IPS DF 6.9 (cell line): ENCODE data around the gene DOCK9.

Source experiments
- DNase-seq: peaks from one replicate; pipeline ENCODE4 v3.0.0-alpha.2; 2013; ENCODE audit warnings: low read depth, low spot score
- H3K27ac ChIP-seq: one replicate; pipeline ENCODE4 v1.5.1; 2013; ENCODE audit warnings: low read length, control low read depth
- H3K27me3 ChIP-seq: 2 replicates; pipeline ENCODE4 v1.6.1; 2013; ENCODE audit warnings: mild to moderate bottlenecking, low read length; ENCODE audit not compliant: control insufficient read depth, insufficient read depth
- H3K36me3 ChIP-seq: 2 replicates; pipeline ENCODE4 v1.6.1; 2013; ENCODE audit warnings: low read length; ENCODE audit not compliant: control insufficient read depth, insufficient read depth
- H3K4me1 ChIP-seq: 2 replicates; pipeline ENCODE4 v1.6.1; 2013; ENCODE audit warnings: low read length; ENCODE audit not compliant: control insufficient read depth, insufficient read depth
- H3K4me3 ChIP-seq: 2 replicates; pipeline ENCODE4 v1.5.1; 2013; ENCODE audit warnings: mild to moderate bottlenecking, low read length
- H3K9me3 ChIP-seq: 2 replicates; pipeline ENCODE4 v1.6.1; 2013; ENCODE audit warnings: low read length, inconsistent platforms; ENCODE audit not compliant: control insufficient read depth, insufficient read depth
- WGBS: extraction: QIAGEN DNeasy Blood & Tissue Kit; methylation state at CpG from one replicate; pipeline ENCODE4 v1.1.7; 2013; ENCODE audit warnings: mixed read lengths, missing lambda C conversion rate; ENCODE audit not compliant: insufficient read length, insufficient coverage; 5-methylcytosine and 5-hydroxymethylcytosine counted together

Gene DOCK9

DNA sequence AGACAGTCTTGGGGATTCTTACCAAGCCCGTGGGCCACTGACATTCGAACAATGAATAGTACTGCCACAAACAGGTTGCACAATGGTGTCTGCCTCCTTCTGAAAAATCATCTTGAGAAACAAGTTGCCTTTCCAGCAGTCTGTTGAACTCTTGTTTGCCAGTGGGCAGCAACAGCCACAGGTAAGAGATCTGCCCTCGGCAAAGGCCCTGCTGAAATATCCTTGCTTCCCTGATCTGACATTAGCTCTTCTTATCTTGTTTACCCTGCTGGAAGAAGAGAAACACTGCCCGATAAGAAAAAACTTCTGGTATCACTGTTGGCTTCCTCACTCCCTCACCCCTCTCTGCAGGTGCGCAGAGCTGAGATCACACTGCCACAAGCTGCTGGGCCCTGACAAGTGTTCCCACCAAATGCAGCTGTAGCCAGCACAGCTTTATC is 2.0 kb downstream of the DOCK9 start:
- H3K27me3 ChIP-seq: no peaks in the 10 kb centered on the region
- H3K9me3 ChIP-seq: no peaks in the 10 kb centered on the region
- no peaks in the 10 kb centered on the region for H3K36me3 ChIP-seq
- WGBS: no CpG with 5 or more reads among the region's 5 CpGs
- H3K4me3 ChIP-seq: no peak overlapping the region
- no peaks in the 10 kb centered on the region; the same call in 1 of the 2 replicates for H3K4me1 ChIP-seq
- no peak overlapping the region for H3K27ac ChIP-seq
- no peak for DNase-seq

GRCh38 chr13:98974053-98974452 is 3.8 kb downstream of the DOCK9 start:
- 100% methylated on average over 2 of the region's 2 CpGs for WGBS
- no peak overlapping the region for H3K27ac ChIP-seq
- no peaks in the 10 kb centered on the region; the same call in 1 of the 2 replicates for H3K4me1 ChIP-seq
- H3K27me3 ChIP-seq: no peaks in the 10 kb centered on the region
- no peak for DNase-seq
- no peaks in the 10 kb centered on the region for H3K9me3 ChIP-seq
- no peaks in the 10 kb centered on the region for H3K36me3 ChIP-seq
- H3K4me3 ChIP-seq: no peak overlapping the region

DNA sequence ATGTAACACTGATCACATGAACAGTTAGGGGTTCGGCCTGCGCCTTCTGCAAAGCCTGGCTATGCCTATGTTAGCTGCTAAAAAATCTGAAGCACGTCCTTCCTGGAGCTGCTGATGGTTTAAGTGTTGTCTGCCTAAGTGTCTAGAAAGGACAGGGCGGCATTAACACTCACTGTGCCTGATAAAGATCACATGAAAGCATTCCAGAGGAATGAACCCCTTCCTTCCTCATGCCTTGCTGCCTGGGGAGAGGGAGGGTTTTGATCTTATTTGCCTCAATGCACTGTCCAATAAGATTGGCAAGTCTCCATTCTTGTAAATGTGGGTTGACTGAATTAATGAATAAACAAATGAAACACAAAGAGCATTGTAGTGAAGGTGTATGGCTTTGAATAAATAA is 5.2 kb downstream of the DOCK9 start:
- Histone ChIP-seq H3K4me1 (no peaks in the 10 kb centered on the region; the same call in 1 of the 2 replicates), H3K27me3 (no peaks in the 10 kb centered on the region), H3K4me3 (no peak overlapping the region), H3K27ac (no peak overlapping the region), H3K36me3 (no peaks in the 10 kb centered on the region), H3K9me3 (no peaks in the 10 kb centered on the region)
- no CpG with 5 or more reads among the region's 4 CpGs for WGBS
- no peak for DNase-seq

DNA sequence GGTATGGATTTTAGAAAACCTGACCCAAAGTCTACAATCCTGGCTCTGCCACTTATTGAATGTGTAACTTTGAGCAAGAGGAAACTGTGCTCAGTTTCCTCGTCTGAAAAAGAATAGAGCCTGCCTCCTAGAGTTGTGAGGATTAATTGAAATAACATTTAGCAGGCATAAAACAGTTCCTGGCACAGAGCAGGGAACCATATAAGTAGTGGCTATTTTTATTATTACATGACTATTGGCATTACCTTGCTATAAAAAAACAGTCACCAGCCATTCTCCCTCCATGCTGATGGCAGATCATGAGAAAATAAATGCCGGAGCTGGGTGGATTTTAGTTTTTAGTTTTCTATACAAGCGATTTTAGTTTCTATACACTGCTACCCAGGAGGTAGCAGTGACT is 5.8 kb downstream of the DOCK9 start:
- H3K27ac ChIP-seq: no peak overlapping the region
- H3K4me1 ChIP-seq: no peaks in the 10 kb centered on the region; the same call in 1 of the 2 replicates
- WGBS: no CpG with 5 or more reads among the region's 3 CpGs
- H3K9me3 ChIP-seq: no peaks in the 10 kb centered on the region
- DNase-seq: no peak
- H3K4me3 ChIP-seq: no peak overlapping the region
- H3K27me3 ChIP-seq: no peaks in the 10 kb centered on the region
- H3K36me3 ChIP-seq: no peaks in the 10 kb centered on the region

DNA sequence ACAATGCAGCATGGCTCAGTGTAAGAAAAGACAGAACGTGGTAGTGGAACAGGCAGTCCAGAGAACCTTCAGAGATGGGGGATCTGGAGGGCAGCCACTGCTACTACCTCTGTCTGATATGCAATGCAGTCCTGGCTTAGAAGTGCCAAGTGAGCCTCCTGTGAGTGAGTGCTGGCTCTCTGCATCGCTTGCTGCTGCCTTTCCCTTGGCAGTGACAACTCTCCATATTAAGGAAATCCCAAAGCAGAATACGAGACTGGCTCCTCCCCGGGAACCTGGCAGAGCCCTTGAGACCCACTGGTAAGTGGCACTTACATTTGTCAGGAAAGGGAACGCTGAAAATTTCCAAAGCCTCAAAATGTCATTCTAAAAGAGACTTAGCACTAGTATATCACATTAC is 7.5 kb downstream of the DOCK9 start:
- H3K36me3 ChIP-seq: no peaks in the 10 kb centered on the region
- H3K4me3 ChIP-seq: no peak overlapping the region
- DNase-seq: no peak
- H3K9me3 ChIP-seq: no peaks in the 10 kb centered on the region
- no CpG with 5 or more reads among the region's 5 CpGs for WGBS
- no peak overlapping the region for H3K27ac ChIP-seq
- H3K27me3 ChIP-seq: no peaks in the 10 kb centered on the region
- no peaks in the 10 kb centered on the region; the same call in 1 of the 2 replicates for H3K4me1 ChIP-seq

DNA sequence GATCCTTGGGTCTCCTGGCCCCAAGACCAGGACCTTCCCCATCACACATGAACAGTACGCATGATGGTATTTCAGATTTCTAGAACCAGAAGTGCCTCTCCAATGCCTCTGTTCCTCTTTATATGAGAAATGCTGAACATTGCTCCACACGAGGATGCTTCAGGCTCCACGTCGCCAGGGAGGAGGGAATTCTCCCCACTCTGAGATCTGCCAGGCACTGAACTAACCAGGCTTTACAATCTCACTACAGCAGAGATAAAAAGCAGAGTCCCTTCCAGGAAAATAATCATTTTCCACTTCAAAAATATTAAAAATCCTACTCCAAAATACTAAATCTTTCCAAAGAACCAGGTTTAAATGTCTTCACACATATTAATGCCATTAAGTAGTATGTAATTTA is 10.4 kb downstream of the DOCK9 start:
- Histone ChIP-seq H3K4me3 (no peak overlapping the region), H3K27ac (no peak overlapping the region), H3K4me1 (no peaks in the 10 kb centered on the region), H3K9me3 (no peaks in the 10 kb centered on the region), H3K27me3 (no peaks in the 10 kb centered on the region), H3K36me3 (no peaks in the 10 kb centered on the region)
- no peak for DNase-seq
- WGBS: no CpG with 5 or more reads among the region's 4 CpGs

DNA sequence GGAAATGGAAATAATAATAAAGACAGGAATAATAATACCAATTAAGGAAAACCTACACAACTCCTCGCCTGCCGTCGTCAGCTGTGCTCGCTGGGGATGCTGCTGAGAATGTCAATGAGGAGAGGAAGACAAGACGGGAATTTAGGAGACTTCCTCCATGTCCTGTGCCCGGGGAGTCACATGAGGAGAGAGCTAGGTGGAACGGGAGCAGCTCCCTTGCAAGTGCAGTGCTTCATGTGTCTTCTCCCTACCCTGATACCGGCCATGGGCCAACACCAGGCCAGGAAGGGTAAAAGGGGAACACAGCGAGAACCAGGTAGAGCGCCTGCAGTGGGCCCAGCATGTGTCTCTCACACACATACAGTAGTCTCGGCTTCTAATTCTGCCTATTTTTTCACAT is 11.8 kb downstream of the DOCK9 start:
- no peaks in the 10 kb centered on the region for H3K4me1 ChIP-seq
- no peaks in the 10 kb centered on the region for H3K36me3 ChIP-seq
- no CpG with 5 or more reads among the region's 11 CpGs for WGBS
- no peak overlapping the region for H3K27ac ChIP-seq
- no peaks in the 10 kb centered on the region for H3K27me3 ChIP-seq
- H3K4me3 ChIP-seq: no peak overlapping the region
- no peak for DNase-seq
- no peaks in the 10 kb centered on the region for H3K9me3 ChIP-seq

DNA sequence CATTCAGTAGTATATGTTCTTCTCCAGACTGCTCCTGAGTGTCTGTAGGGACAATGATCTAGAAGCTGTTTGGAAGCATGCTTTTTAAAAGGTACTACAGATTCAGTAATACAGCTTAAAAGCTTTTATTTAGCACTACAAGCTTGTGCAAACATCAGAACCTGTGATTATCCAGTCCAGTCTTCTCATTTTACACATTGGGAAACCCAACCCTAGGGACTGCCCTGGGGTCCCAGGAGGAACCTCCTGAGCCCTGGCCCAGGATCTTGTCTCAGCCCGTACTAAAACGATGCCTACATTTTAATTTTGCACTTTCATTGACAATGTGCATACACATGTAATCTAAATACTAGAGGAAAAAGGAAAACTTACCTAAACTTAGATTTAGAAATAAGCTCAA is 12.5 kb downstream of the DOCK9 start:
- no peaks in the 10 kb centered on the region for H3K36me3 ChIP-seq
- no peaks in the 10 kb centered on the region for H3K4me1 ChIP-seq
- no CpG with 5 or more reads among the region's 2 CpGs for WGBS
- no peaks in the 10 kb centered on the region for H3K27me3 ChIP-seq
- H3K27ac ChIP-seq: no peak overlapping the region
- DNase-seq: no peak
- H3K4me3 ChIP-seq: no peak overlapping the region
- no peaks in the 10 kb centered on the region for H3K9me3 ChIP-seq

DNA sequence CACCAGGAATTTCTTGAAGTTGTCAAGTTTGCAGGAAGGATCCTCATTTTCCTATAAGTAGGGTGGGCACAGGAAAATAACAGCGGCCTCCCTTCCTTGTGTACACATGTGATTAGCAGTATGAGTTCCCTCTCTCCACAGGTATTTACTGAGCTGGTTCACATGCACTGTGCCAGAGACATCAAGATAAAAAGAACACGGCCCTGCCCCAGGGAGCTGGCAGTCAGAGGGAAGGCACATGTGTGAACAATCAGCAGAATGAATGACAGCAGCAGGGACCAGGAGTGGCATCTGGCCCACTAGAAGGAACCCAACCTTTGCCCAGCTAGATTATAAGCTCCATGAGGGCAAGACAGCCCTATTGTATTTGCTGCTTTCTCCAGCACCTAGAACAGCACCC is 13.9 kb downstream of the DOCK9 start:
- no peaks in the 10 kb centered on the region for H3K36me3 ChIP-seq
- WGBS: no CpG with 5 or more reads among the region's 2 CpGs
- H3K4me3 ChIP-seq: no peak overlapping the region
- H3K4me1 ChIP-seq: no peaks in the 10 kb centered on the region
- no peak overlapping the region for H3K27ac ChIP-seq
- H3K27me3 ChIP-seq: no peaks in the 10 kb centered on the region
- no peaks in the 10 kb centered on the region for H3K9me3 ChIP-seq
- no peak for DNase-seq

DNA sequence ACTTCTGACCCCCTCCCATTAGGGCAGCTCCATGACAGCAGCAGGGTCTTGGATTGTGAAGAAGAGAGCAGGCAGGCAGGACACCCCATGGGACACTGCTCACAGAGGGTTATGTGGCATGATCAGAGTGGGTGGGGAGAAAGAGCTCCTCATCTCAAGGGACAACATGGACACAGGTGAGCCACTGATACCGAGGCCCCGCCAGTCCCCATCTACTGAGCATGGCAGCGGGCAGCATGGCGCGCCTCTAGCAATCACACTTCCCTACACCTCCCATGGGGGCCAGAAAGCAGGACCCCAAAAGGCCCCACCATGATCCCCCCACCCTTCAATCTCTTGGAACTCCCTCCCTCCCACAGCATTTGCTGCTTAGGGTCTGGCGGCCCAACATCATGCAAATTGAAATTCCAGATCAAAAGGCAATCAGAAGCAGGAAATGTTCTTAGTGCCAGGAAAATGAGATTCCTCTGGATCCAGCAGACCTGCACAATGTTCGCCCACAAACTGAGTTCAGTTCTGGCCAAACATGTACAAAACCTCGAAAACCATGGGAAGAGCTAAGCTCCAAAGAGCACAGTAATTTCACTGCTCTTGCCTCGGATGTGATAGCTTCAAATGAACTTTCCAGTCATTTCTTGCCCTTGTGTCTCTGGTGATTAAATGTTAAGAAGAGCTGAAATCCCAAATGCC is 14.8 kb downstream of the DOCK9 start:
- Histone ChIP-seq H3K9me3 (no peaks in the 10 kb centered on the region), H3K4me1 (no peaks in the 10 kb centered on the region), H3K36me3 (no peaks in the 10 kb centered on the region), H3K27ac (no peak overlapping the region), H3K4me3 (no peak overlapping the region), H3K27me3 (no peaks in the 10 kb centered on the region)
- no peak for DNase-seq
- no CpG with 5 or more reads among the region's 9 CpGs for WGBS

DNA sequence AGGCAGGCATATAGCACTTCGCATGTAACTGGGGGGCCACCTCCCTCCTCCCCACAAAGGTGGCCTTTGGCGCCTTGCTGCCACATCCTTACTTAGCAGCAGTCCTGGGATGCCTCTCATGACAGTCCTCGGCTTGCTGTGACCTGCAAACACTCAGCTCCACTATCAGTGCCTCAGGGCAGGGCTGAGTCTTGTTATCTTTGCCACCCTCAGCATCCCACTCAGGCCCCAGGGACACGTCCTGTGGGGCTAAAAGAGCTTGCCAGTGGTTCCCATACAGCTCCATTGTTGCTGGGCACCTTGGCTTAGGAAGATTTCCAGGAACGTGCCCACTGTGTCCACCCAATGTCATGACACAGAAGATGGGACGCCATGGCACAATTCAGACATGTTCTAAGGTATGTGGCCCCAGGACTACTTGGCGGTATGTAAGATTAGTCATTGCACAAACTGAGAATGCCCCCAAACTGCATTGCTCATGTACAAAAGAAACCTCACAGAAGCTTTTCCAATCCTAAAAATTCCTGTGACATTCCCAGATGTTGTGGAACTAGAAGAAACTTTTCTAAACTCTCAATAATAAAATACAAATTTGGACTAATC is 16.3 kb downstream of the DOCK9 start:
- Histone ChIP-seq H3K27me3 (no peaks in the 10 kb centered on the region), H3K4me3 (no peak overlapping the region), H3K4me1 (no peaks in the 10 kb centered on the region), H3K36me3 (no peaks in the 10 kb centered on the region), H3K9me3 (no peaks in the 10 kb centered on the region), H3K27ac (no peak overlapping the region)
- DNase-seq: no peak
- WGBS: no CpG with 5 or more reads among the region's 7 CpGs
